B cell (primary cell): ENCODE data around the gene LCE3C. TPM values are rescaled to one million over a fixed set of nuclear protein-coding genes. Genes with fewer than 3 reads are reported as not detected.

Experiments
- ATAC-seq: fragments of 200-7000 bp; cut with Tn5 transposase; one replicate; pipeline ENCODE4 v1.10.0; 2021; ENCODE audit warnings: low read depth, mild to moderate bottlenecking, moderate number of reproducible peaks, moderate library complexity
- CTCF ChIA-PET: fragments of 350-600 bp; sonication (Branson Sonifier 250); formaldehyde crosslinking; loops from one replicate; lab custom pipeline; 2021; ENCODE audit warnings: antibody characterized with exemption, inconsistent platforms; lab: Charles Lee
- POLR2A ChIA-PET: fragments of 350-600 bp; sonication (Branson Sonifier 250); formaldehyde crosslinking; loops from one replicate; lab custom pipeline; 2021; ENCODE audit warnings: antibody characterized with exemption; lab: Charles Lee
- DNase-seq: peaks from one replicate; pipeline ENCODE4 v3.0.0; 2013
- H2AFZ ChIP-seq: 2 replicates; pipeline ENCODE4 v1.6.1; 2012; ENCODE audit warnings: mild to moderate bottlenecking, low read depth, low read length; ENCODE audit not compliant: insufficient read depth, poor library complexity, severe bottlenecking
- H3K27ac ChIP-seq, 2 donors: 1 replicate in 1 of 2; 2 replicates in 1 of 2; pipeline ENCODE4 v1.5.1; 2012 to 2013; ENCODE audit warnings: low read length in 2 of 2, mild to moderate bottlenecking in 2 of 2, moderate library complexity in 1 of 2
- H3K27me3 ChIP-seq, 4 experiments: fragments of 200-600 bp in 1 of 4; sonication (generic) in 1 of 4; replicated peaks in 1 of 4; 1 replicate in 2 of 4; 2 replicates in 2 of 4; pipeline versions ENCODE4 v1.6.1 to v1.7.0; 2013 to 2016; ENCODE audit warnings: low read length in 3 of 4, mild to moderate bottlenecking in 2 of 4, mixed read lengths in 1 of 4, moderate library complexity in 1 of 4; ENCODE audit not compliant: insufficient read depth in 4 of 4, control insufficient read depth in 3 of 4; ENCODE audit errors: control extremely low read depth in 1 of 4
- H3K36me3 ChIP-seq, 2 experiments: replicated peaks in 1 of 2; 1 replicate in 1 of 2; 2 replicates in 1 of 2; pipeline versions ENCODE4 v1.6.1 to v1.7.1; 2013; ENCODE audit warnings: low read length in 1 of 2; ENCODE audit not compliant: insufficient read depth in 2 of 2, control insufficient read depth in 1 of 2; ENCODE audit errors: control extremely low read depth in 1 of 2, extremely low read depth in 1 of 2
- H3K4me1 ChIP-seq, 2 donors: fragments of 200-600 bp in 1 of 2; sonication (generic) in 1 of 2; 1 replicate in 1 of 2; 2 replicates in 1 of 2; pipeline versions ENCODE4 v1.5.1 to v1.6.1; 2013 to 2017; ENCODE audit warnings: low read length in 2 of 2; ENCODE audit not compliant: control insufficient read depth in 2 of 2, insufficient read depth in 2 of 2
- H3K4me2 ChIP-seq: replicated peaks from 2 replicates; pipeline ENCODE3; 2012; ENCODE audit warnings: mild to moderate bottlenecking, low read depth, low read length; ENCODE audit not compliant: poor library complexity, severe bottlenecking
- H3K4me3 ChIP-seq, 5 experiments: fragments of 200-600 bp in 1 of 5; sonication (generic) in 1 of 5; 1 replicate in 3 of 5; 2 replicates in 2 of 5; pipeline versions ENCODE4 v1.5.1 to v1.7.0; 2011 to 2016; ENCODE audit warnings: low read length in 4 of 5, mild to moderate bottlenecking in 4 of 5, low read depth in 2 of 5, control low read depth in 1 of 5, moderate library complexity in 1 of 5; ENCODE audit not compliant: insufficient read depth in 1 of 5; ENCODE audit errors: control extremely low read depth in 1 of 5, extremely low read depth in 1 of 5
- H3K79me2 ChIP-seq: fragments of 200-600 bp; sonication (generic); one replicate; pipeline ENCODE4 v1.6.0; 2016; ENCODE audit warnings: low read length; ENCODE audit not compliant: control insufficient read depth, insufficient read depth
- H3K9ac ChIP-seq: fragments of 200-600 bp; sonication (generic); 2 replicates; pipeline ENCODE4 v1.6.1; 2017; ENCODE audit warnings: mild to moderate bottlenecking, low read length, moderate library complexity
- H3K9me3 ChIP-seq, 3 donors: one replicate each; pipeline versions ENCODE4 v1.6.1 to v1.7.1; 2013; ENCODE audit warnings: low read length in 2 of 3; ENCODE audit not compliant: control insufficient read depth in 2 of 3, insufficient read depth in 1 of 3; ENCODE audit errors: control extremely low read depth in 1 of 3
- H4K20me1 ChIP-seq: 2 replicates; pipeline ENCODE4 v1.6.0; 2012; ENCODE audit warnings: mild to moderate bottlenecking, low read length; ENCODE audit not compliant: insufficient read depth, control insufficient read depth, poor library complexity, severe bottlenecking
- H3K27ac Mint-ChIP-seq: one replicate; pipeline ENCODE4 v1.8.0; 2021; ENCODE audit warnings: mixed read lengths
- H3K27me3 Mint-ChIP-seq: one replicate; pipeline ENCODE4 v1.8.0; 2021; ENCODE audit warnings: mixed read lengths
- H3K4me1 Mint-ChIP-seq: one replicate; pipeline ENCODE4 v1.8.0; 2021; ENCODE audit warnings: mixed read lengths
- H3K4me3 Mint-ChIP-seq: one replicate; pipeline ENCODE4 v1.8.0; 2021; ENCODE audit warnings: mixed read lengths
- H3K9me3 Mint-ChIP-seq: one replicate; pipeline ENCODE4 v1.8.0; 2022; ENCODE audit warnings: mixed read lengths; ENCODE audit not compliant: insufficient read depth
- EZH2 ChIP-seq: IDR thresholded peaks from 2 replicates; pipeline ENCODE4 v1.6.1; 2012; ENCODE audit warnings: borderline replicate concordance, low read depth, mild to moderate bottlenecking, moderate library complexity, low read length; ENCODE audit not compliant: insufficient read depth, poor library complexity, severe bottlenecking
- WGBS: methylation state at CpG from one replicate; pipeline ENCODE4 v1.1.5; 2013; ENCODE audit warnings: missing lambda C conversion rate; ENCODE audit not compliant: insufficient coverage; 5-methylcytosine and 5-hydroxymethylcytosine counted together
- intact Hi-C: fragments of 100-400 bp; cut with micrococcal nuclease; formaldehyde crosslinking; loops from one replicate; pipeline ENCODE4 v1.10.0; 2022
- polyA plus RNA-seq: library from polyadenylated mRNA; depleted of rRNA; stranded (reverse); fragments of >200 nt; gene quantifications from 2 replicates; pipeline ENCODE4 v1.2.3, GENCODE V29; 2012
- total RNA-seq, 2 donors: library from RNA; stranded (reverse); fragments of 120-200 nt in 1 of 2; gene quantifications; 1 replicate in 1 of 2; 2 replicates in 1 of 2; pipeline versions ENCODE4 v1.2.3 to v1.2.4, GENCODE V29; 2013 to 2022
- TF ChIP-seq, protein P1 (sequence below): fragments of 200-600 bp; IDR thresholded peaks from one replicate; pipeline ENCODE4 v1.8.0; 2022; ENCODE audit warnings: antibody characterized with exemption, mild to moderate bottlenecking

LCE3C gene
- total and polyA plus RNA-seq, 2 donors (not counting 1 experiment from before 2014, with no cell fraction given), result not detected

DNA sequence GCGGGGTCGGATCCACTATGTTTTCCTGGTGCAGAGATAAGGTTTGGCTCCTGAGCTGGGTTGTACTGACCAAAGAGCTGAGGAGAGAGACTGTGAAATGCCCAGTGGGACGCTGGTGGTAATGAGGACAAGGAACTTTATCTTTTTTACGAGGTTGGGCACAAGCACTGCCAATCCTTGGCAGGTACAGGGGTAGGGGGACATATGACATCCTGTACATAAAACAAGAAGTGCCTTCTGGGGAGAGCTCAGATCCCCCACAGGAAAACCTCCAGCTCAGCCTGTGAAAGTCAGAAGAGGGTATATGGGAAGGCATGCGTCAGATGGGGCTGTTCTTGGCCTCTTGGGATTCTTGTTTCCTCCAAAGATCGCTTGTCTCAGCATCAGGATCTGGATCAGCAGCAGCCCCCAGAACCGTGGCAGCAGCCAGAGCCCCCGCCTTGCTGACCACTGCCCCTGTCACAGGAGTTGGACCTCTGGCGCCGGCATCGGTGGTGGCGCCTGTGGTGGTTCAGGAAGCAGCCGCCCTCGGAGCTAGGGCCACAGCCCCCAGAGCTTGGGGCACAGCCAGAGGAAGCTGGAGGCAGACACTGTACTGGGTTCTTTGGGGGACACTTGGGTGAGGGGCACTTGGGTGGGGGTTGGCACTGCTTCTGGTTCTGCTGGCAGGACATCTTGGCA, 34.4 kb upstream of the LCE3C start:
- CTCF ChIA-PET, result no interaction called here
- Histone ChIP-seq H3K4me1 (no peaks in the 10 kb centered on the region), H3K9me3 (peaks cover 0 to 9% (median 0%) of the 10 kb centered on the region in 3 donors), H3K9ac (no peak overlapping the region), H3K27ac (no peak overlapping the region), H3K4me2 (no peak overlapping the region), H4K20me1 (no peaks in the 10 kb centered on the region), H3K79me2 (no peaks in the 10 kb centered on the region), H3K36me3 (no peaks in the 10 kb centered on the region), H3K4me3 (no peak overlapping the region), H2AFZ (no peak overlapping the region), H3K27me3 (no peaks in the 10 kb centered on the region)
- intact Hi-C loops, result no loop called here
- 73% methylated on average over 7 of the region's 14 CpGs for WGBS
- ATAC-seq, result no peak
- Mint-ChIP-seq H3K9me3 (peaks cover 7% of the 10 kb centered on the region), H3K4me3 (no peak overlapping the region), H3K27ac (no peak overlapping the region), H3K27me3 (peaks cover 3% of the 10 kb centered on the region), H3K4me1 (no peaks in the 10 kb centered on the region)
- POLR2A ChIA-PET, result no interaction called here
- no peak for DNase-seq
- no peak for TF ChIP-seq EZH2
- TF ChIP-seq, protein P1, sequence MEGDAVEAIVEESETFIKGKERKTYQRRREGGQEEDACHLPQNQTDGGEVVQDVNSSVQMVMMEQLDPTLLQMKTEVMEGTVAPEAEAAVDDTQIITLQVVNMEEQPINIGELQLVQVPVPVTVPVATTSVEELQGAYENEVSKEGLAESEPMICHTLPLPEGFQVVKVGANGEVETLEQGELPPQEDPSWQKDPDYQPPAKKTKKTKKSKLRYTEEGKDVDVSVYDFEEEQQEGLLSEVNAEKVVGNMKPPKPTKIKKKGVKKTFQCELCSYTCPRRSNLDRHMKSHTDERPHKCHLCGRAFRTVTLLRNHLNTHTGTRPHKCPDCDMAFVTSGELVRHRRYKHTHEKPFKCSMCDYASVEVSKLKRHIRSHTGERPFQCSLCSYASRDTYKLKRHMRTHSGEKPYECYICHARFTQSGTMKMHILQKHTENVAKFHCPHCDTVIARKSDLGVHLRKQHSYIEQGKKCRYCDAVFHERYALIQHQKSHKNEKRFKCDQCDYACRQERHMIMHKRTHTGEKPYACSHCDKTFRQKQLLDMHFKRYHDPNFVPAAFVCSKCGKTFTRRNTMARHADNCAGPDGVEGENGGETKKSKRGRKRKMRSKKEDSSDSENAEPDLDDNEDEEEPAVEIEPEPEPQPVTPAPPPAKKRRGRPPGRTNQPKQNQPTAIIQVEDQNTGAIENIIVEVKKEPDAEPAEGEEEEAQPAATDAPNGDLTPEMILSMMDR, result no peak

DNA sequence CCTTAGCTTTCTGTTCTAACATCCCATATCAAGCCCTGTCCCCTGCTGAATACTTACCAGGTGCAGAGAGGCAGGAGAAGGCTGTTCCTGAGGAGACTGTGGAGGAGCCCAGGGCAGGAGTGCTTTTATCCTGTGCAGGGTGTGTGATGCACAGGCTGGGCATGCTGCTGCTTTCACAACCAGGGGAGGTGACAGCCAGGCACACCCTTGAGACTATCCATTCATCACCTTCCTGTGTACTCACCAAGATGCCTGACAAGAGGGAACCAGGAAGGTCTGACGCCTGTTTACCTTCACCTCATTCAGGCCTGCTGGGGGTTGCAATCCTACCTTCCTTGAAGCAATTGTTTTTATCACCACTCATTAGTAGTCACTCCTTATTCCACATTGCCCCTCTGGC, 33.4 kb upstream of the LCE3C start, which contains the start of gene LCE3E:
Gene LCE3E, minus strand, starts transcription at position 100 of the 400 bp plus-strand sequence. CDS start 572 bp downstream, outside the sequence.
- POLR2A ChIA-PET, result no interaction called here
- CTCF ChIA-PET, result no interaction called here
- WGBS, result 86% methylated on average over 1 of the region's 1 CpG

More for the DNA sequence above, 33.4 kb upstream of the LCE3C start, which contains the start of gene LCE3E:
- Histone ChIP-seq H3K36me3 (no peaks in the 10 kb centered on the region), H3K4me1 (no peaks in the 10 kb centered on the region), H3K4me3 (no peak within 1 kb of the TSS), H3K27me3 (no peaks in the 10 kb centered on the region), H4K20me1 (no peaks in the 10 kb centered on the region), H2AFZ (no peak within 1 kb of the TSS), H3K4me2 (no peak within 1 kb of the TSS), H3K9me3 (peaks cover 0 to 9% (median 0%) of the 10 kb centered on the region in 3 donors), H3K27ac (no peak within 1 kb of the TSS), H3K9ac (no peak within 1 kb of the TSS), H3K79me2 (no peaks in the 10 kb centered on the region)
- Mint-ChIP-seq H3K4me1 (no peaks in the 10 kb centered on the region), H3K27ac (no peak within 1 kb of the TSS), H3K27me3 (peaks cover 10% of the 10 kb centered on the region), H3K9me3 (peaks cover 10% of the 10 kb centered on the region), H3K4me3 (no peak within 1 kb of the TSS)
- intact Hi-C loops, result no loop called here
- no peak for ATAC-seq
- TF ChIP-seq EZH2, result no peak
- TF ChIP-seq, protein P1, result no peak
- no peak for DNase-seq
